ENCODE data around the gene BORCS5. TPM values are rescaled to one million over a fixed set of nuclear protein-coding genes. Genes with fewer than 3 reads are reported as not detected.

BORCS5 gene
- total and polyA plus RNA-seq, 2 experiments from 2014 or later, result 11.3 to 12.6 TPM

DNA sequence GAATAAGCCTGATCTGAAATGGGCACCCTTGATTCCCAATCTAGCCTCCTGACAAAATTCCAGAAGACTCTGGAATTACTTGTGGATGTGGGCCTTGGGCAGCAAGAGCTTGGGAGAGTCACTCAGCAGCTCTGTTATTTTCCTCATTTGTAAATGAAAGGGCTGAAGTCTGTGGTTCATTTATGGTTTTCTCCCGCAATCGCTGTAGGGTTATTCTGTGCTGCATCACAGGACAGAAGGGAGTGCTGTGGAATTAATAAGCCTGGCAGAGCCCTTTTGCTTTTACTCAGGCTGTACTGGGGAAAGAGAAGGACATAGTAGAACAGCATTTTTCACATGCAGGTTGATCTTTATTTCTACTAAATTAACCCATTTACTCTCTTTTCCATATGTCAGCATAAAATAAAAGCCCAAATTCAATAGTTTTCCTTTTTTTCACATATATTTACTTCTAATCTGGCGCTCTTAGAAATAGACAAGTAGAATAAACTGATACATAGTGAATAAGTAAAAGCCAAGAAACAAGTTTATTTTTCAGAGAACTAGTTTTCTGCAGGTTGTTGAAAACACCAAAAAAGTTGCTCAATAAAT lies 156.6 kb downstream of the BORCS5 start:
- Histone ChIP-seq H3K79me2 (replicated peaks; ENCODE audit: insufficient read depth) (peaks cover 98% of the 10 kb centered on the region), H3K36me3 (ENCODE audit: insufficient read depth) (0 out of 2 replicates have a peak, but pooled peaks cover 3% of the 10 kb centered on the region), H3K4me2 (no peak overlapping the region), H3K4me3 (no peak overlapping the region), H3K9me2 (ENCODE audit: insufficient read depth) (no peaks in the 10 kb centered on the region), H3K4me1 (ENCODE audit: insufficient read depth) (peaks cover 20% of the 10 kb centered on the region), H3K27me3 (ENCODE audit: insufficient read depth) (no peaks in the 10 kb centered on the region), H3F3A (replicated peaks; ENCODE audit: low read depth) (no peaks in the 10 kb centered on the region), H2AFZ (no peak overlapping the region), H4K20me1 (replicated peaks; ENCODE audit: insufficient read depth) (0 out of 2 replicates have a peak, but pooled peaks cover 4% of the 10 kb centered on the region), H3K27ac (ENCODE audit: low read depth) (no peak overlapping the region)
- Mint-ChIP-seq H3K27me3 (ENCODE audit: insufficient read depth, low read depth, poor library complexity) (peaks cover 2% of the 10 kb centered on the region), H3K27ac (no peak overlapping the region), H3K36me3 (ENCODE audit: low read depth) (peaks cover 28% of the 10 kb centered on the region), H3K4me3 (no peak overlapping the region), H3K9me3 (no peaks in the 10 kb centered on the region), H3K4me1 (peaks cover 33% of the 10 kb centered on the region)
- DNase-seq (ENCODE audit: low spot score) (no peak), ATAC-seq (no peak; the same call in 2 of the 3 replicates)
- TF ChIP-seq, protein P1, sequence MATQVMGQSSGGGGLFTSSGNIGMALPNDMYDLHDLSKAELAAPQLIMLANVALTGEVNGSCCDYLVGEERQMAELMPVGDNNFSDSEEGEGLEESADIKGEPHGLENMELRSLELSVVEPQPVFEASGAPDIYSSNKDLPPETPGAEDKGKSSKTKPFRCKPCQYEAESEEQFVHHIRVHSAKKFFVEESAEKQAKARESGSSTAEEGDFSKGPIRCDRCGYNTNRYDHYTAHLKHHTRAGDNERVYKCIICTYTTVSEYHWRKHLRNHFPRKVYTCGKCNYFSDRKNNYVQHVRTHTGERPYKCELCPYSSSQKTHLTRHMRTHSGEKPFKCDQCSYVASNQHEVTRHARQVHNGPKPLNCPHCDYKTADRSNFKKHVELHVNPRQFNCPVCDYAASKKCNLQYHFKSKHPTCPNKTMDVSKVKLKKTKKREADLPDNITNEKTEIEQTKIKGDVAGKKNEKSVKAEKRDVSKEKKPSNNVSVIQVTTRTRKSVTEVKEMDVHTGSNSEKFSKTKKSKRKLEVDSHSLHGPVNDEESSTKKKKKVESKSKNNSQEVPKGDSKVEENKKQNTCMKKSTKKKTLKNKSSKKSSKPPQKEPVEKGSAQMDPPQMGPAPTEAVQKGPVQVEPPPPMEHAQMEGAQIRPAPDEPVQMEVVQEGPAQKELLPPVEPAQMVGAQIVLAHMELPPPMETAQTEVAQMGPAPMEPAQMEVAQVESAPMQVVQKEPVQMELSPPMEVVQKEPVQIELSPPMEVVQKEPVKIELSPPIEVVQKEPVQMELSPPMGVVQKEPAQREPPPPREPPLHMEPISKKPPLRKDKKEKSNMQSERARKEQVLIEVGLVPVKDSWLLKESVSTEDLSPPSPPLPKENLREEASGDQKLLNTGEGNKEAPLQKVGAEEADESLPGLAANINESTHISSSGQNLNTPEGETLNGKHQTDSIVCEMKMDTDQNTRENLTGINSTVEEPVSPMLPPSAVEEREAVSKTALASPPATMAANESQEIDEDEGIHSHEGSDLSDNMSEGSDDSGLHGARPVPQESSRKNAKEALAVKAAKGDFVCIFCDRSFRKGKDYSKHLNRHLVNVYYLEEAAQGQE (IDR thresholded peaks at IDR 0.05; ENCODE audit: unreplicated experiment), result no peak
- TF ChIP-seq, protein P2, sequence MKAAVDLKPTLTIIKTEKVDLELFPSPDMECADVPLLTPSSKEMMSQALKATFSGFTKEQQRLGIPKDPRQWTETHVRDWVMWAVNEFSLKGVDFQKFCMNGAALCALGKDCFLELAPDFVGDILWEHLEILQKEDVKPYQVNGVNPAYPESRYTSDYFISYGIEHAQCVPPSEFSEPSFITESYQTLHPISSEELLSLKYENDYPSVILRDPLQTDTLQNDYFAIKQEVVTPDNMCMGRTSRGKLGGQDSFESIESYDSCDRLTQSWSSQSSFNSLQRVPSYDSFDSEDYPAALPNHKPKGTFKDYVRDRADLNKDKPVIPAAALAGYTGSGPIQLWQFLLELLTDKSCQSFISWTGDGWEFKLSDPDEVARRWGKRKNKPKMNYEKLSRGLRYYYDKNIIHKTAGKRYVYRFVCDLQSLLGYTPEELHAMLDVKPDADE (IDR thresholded peaks at IDR 0.05), result no peak
- TF ChIP-seq, protein P3, sequence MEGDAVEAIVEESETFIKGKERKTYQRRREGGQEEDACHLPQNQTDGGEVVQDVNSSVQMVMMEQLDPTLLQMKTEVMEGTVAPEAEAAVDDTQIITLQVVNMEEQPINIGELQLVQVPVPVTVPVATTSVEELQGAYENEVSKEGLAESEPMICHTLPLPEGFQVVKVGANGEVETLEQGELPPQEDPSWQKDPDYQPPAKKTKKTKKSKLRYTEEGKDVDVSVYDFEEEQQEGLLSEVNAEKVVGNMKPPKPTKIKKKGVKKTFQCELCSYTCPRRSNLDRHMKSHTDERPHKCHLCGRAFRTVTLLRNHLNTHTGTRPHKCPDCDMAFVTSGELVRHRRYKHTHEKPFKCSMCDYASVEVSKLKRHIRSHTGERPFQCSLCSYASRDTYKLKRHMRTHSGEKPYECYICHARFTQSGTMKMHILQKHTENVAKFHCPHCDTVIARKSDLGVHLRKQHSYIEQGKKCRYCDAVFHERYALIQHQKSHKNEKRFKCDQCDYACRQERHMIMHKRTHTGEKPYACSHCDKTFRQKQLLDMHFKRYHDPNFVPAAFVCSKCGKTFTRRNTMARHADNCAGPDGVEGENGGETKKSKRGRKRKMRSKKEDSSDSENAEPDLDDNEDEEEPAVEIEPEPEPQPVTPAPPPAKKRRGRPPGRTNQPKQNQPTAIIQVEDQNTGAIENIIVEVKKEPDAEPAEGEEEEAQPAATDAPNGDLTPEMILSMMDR (conservative IDR thresholded peaks at IDR 0.05; ENCODE audit: low read depth in 2 of 2), result no peak
- TF ChIP-seq POLR2AphosphoS5 (IDR thresholded peaks at IDR 0.05; ENCODE audit: low read depth) (no peak), ZNF331 (CRISPR knock-in tag; IDR thresholded peaks at IDR 0.05; ENCODE audit: low read depth) (no peak), NANOG (IDR thresholded peaks at IDR 0.05; ENCODE audit: borderline replicate concordance) (no peak), ZNF114 (CRISPR knock-in tag; IDR thresholded peaks at IDR 0.05) (no peak)
- TF ChIP-seq, protein P4, sequence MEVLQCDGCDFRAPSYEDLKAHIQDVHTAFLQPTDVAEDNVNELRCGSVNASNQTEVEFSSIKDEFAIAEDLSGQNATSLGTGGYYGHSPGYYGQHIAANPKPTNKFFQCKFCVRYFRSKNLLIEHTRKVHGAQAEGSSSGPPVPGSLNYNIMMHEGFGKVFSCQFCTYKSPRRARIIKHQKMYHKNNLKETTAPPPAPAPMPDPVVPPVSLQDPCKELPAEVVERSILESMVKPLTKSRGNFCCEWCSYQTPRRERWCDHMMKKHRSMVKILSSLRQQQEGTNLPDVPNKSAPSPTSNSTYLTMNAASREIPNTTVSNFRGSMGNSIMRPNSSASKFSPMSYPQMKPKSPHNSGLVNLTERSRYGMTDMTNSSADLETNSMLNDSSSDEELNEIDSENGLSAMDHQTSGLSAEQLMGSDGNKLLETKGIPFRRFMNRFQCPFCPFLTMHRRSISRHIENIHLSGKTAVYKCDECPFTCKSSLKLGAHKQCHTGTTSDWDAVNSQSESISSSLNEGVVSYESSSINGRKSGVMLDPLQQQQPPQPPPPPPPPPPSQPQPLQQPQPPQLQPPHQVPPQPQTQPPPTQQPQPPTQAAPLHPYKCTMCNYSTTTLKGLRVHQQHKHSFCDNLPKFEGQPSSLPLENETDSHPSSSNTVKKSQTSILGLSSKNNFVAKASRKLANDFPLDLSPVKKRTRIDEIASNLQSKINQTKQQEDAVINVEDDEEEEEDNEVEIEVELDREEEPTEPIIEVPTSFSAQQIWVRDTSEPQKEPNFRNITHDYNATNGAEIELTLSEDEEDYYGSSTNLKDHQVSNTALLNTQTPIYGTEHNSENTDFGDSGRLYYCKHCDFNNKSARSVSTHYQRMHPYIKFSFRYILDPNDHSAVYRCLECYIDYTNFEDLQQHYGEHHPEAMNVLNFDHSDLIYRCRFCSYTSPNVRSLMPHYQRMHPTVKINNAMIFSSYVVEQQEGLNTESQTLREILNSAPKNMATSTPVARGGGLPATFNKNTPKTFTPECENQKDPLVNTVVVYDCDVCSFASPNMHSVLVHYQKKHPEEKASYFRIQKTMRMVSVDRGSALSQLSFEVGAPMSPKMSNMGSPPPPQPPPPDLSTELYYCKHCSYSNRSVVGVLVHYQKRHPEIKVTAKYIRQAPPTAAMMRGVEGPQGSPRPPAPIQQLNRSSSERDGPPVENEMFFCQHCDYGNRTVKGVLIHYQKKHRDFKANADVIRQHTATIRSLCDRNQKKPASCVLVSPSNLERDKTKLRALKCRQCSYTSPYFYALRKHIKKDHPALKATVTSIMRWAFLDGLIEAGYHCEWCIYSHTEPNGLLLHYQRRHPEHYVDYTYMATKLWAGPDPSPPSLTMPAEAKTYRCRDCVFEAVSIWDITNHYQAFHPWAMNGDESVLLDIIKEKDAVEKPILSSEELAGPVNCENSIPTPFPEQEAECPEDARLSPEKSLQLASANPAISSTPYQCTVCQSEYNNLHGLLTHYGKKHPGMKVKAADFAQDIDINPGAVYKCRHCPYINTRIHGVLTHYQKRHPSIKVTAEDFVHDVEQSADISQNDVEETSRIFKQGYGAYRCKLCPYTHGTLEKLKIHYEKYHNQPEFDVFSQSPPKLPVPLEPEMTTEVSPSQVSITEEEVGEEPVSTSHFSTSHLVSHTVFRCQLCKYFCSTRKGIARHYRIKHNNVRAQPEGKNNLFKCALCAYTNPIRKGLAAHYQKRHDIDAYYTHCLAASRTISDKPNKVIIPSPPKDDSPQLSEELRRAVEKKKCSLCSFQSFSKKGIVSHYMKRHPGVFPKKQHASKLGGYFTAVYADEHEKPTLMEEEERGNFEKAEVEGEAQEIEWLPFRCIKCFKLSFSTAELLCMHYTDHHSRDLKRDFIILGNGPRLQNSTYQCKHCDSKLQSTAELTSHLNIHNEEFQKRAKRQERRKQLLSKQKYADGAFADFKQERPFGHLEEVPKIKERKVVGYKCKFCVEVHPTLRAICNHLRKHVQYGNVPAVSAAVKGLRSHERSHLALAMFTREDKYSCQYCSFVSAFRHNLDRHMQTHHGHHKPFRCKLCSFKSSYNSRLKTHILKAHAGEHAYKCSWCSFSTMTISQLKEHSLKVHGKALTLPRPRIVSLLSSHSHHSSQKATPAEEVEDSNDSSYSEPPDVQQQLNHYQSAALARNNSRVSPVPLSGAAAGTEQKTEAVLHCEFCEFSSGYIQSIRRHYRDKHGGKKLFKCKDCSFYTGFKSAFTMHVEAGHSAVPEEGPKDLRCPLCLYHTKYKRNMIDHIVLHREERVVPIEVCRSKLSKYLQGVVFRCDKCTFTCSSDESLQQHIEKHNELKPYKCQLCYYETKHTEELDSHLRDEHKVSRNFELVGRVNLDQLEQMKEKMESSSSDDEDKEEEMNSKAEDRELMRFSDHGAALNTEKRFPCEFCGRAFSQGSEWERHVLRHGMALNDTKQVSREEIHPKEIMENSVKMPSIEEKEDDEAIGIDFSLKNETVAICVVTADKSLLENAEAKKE (CRISPR knock-in tag; IDR thresholded peaks at IDR 0.05), result no peak
